Measurements from ENCODE around the gene MYO16. TPM values are rescaled to one million over a fixed set of nuclear protein-coding genes. Genes with fewer than 3 reads are reported as not detected.

The MYO16 gene
- total RNA-seq, 1 donor from 2014 or later, result not detected

DNA sequence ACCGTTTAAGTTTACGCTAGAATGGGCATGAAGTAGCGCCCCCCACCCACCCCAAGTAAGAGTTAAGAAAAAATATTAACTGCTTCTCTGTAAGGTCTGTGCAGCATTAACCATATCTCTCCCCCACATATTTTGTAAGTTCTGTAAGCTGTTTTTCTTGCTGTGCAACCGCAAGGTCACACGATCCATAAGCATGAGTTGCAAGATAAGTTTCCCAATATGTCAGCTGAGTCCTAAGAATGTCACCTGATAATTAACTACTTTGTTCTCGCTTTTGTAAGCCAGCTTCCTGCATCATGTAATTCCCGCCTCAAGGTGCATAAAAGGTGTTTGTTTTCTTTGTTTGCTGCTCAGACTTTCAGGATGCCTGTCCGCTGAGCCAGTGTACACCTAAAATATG, 187.0 kb downstream of the MYO16 start:
- intact Hi-C loops (cut with DNase I), result no loop called here
- no peak overlapping the region for H3K27ac ChIP-seq
- H3K9me3 ChIP-seq, result no peaks in the 10 kb centered on the region
- no peaks in the 10 kb centered on the region for H3K4me1 ChIP-seq
- no peak overlapping the region for H3K4me3 ChIP-seq
- H3K27me3 ChIP-seq, result no peaks in the 10 kb centered on the region
- H3K36me3 ChIP-seq, result no peaks in the 10 kb centered on the region
- no peak for DNase-seq (ENCODE audit: low spot score in 2 of 2)
- TF ChIP-seq, protein P1, sequence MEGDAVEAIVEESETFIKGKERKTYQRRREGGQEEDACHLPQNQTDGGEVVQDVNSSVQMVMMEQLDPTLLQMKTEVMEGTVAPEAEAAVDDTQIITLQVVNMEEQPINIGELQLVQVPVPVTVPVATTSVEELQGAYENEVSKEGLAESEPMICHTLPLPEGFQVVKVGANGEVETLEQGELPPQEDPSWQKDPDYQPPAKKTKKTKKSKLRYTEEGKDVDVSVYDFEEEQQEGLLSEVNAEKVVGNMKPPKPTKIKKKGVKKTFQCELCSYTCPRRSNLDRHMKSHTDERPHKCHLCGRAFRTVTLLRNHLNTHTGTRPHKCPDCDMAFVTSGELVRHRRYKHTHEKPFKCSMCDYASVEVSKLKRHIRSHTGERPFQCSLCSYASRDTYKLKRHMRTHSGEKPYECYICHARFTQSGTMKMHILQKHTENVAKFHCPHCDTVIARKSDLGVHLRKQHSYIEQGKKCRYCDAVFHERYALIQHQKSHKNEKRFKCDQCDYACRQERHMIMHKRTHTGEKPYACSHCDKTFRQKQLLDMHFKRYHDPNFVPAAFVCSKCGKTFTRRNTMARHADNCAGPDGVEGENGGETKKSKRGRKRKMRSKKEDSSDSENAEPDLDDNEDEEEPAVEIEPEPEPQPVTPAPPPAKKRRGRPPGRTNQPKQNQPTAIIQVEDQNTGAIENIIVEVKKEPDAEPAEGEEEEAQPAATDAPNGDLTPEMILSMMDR (IDR thresholded peaks at IDR 0.05), result no peak

DNA sequence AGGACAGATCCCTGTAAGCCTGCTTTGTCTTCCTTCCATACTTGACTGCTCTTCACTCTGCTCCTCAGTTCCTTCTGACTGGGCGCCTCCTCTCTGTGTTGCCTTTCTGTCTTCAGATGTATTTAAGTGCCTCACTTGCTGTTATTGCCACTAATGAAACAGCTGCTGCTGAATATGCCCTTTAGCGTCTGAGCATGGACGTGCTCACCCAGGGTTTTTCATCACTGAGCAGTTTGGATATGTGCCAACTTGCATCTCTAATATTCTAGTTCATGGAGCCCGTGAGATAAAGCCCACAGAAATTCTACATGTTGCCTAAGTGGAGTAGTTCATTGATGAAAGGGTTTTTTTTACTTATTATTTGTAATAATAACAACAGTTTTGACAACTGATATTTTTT, 198.2 kb downstream of the MYO16 start:
- H3K27ac ChIP-seq, result no peak overlapping the region
- no peak overlapping the region for H3K4me3 ChIP-seq
- H3K27me3 ChIP-seq, result no peaks in the 10 kb centered on the region
- intact Hi-C loops (cut with DNase I), result no loop called here
- no peaks in the 10 kb centered on the region for H3K4me1 ChIP-seq
- DNase-seq (ENCODE audit: low spot score in 2 of 2), result no peak
- TF ChIP-seq, protein P1 (IDR thresholded peaks at IDR 0.05), result no peak
- H3K9me3 ChIP-seq, result no peaks in the 10 kb centered on the region
- H3K36me3 ChIP-seq, result no peaks in the 10 kb centered on the region

DNA sequence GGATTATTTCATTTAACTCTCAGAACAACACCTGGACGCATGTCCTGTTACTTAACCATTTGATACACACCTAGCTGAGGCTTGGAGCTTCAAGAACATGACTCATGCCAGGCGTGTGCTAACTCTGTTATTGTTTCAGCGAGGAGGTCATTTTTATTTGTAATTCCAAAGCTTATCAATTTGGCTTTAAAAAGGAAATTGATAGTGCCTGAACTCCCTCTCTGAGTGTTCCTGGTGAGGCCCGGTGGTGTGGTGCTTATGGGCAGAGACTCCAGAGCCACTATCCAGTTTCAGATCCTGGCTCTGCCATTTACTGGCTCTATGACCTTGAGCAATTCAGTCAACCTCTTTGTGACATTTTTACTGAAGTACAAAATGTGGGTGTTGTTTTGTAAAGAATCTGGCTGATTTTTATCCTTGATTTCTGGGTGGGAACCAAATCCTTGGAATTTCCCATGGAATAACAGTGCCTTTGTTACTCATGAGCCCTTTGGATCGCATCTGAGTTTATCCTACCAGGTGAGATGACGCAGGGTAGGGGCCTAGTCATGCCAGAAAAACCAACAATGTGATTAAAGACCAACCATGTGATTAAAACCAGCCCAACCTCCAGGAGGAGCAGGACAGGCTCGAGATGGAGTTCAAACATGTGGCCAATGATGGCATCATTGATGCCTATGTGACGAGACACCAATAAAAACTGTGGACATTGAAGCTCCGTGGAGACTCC, 198.8 kb downstream of the MYO16 start:
- Histone ChIP-seq H3K4me3 (no peak overlapping the region), H3K27ac (no peak overlapping the region), H3K36me3 (no peaks in the 10 kb centered on the region), H3K4me1 (no peaks in the 10 kb centered on the region), H3K9me3 (no peaks in the 10 kb centered on the region), H3K27me3 (no peaks in the 10 kb centered on the region)
- intact Hi-C loops (cut with DNase I), result no loop called here
- no peak for DNase-seq (ENCODE audit: low spot score in 2 of 2)
- TF ChIP-seq, protein P1 (IDR thresholded peaks at IDR 0.05), result no peak

DNA sequence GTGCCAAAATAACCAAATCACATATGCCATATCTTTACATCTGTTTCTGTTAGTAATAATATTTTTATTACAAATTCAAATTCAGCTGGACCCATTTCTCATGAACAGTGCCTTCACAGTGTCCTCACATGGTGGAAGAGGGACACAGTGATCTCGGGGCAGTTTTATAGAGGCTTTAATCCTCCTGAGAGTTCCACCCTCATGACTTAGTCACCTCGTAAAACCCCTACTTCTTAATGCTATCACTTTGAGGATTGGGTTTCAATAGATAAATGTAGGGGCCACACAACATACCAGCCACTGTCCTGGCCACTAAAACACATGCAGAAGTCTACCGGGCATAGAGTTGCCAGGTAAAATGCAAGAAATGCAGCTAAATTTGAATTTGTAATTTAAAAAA, 201.5 kb downstream of the MYO16 start:
- H3K4me1 ChIP-seq, result no peaks in the 10 kb centered on the region
- H3K4me3 ChIP-seq, result no peak overlapping the region
- no peak overlapping the region for H3K27ac ChIP-seq
- TF ChIP-seq, protein P1 (IDR thresholded peaks at IDR 0.05), result no peak
- no peaks in the 10 kb centered on the region for H3K36me3 ChIP-seq
- H3K9me3 ChIP-seq, result no peaks in the 10 kb centered on the region
- intact Hi-C loops (cut with DNase I), result no loop called here
- DNase-seq (ENCODE audit: low spot score in 2 of 2), result no peak
- H3K27me3 ChIP-seq, result no peaks in the 10 kb centered on the region

DNA sequence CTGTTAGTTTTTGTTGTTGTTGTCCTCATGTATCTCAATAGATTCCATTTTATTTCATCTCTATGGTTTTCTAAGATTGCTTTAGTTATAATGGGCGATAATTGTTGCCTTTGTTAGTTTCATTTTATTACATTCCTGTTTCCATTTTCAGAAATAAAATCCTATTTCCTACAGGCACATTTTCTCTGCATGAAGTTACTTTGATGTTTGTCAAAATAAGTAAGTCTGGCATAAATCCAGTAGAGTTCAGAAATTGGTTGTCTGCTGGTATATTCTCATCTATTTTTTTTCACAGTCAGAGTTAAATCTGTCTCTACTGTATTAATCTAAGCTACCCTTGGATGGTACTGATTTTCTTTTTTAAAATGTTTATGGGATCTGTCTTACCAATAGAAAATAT, 204.1 kb downstream of the MYO16 start:
- Histone ChIP-seq H3K27ac (no peak overlapping the region), H3K4me3 (no peak overlapping the region), H3K9me3 (no peaks in the 10 kb centered on the region), H3K4me1 (no peaks in the 10 kb centered on the region), H3K36me3 (no peaks in the 10 kb centered on the region), H3K27me3 (no peaks in the 10 kb centered on the region)
- TF ChIP-seq, protein P1 (IDR thresholded peaks at IDR 0.05), result no peak
- intact Hi-C loops (cut with DNase I), result no loop called here
- DNase-seq (ENCODE audit: low spot score in 2 of 2), result no peak

DNA sequence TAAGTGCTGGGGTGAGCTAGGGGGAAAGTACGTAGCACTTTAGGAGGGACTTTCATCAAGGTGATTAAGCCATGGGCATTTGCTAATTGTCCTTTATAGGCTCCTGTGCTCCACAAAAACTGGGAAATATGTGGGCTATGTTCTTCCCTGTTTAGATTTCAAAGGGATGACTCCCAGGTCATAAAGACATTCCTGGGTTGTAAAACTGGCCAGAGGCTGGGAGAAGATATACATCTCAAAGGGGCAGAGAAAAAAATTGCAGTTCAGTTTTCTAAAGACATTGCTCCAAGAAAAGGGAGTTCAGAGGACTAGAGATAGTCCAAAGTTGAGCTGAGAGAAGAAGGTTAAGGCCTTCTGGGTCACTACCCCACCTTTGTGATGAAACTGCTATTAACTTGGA, 204.8 kb downstream of the MYO16 start:
- intact Hi-C loops (cut with DNase I), result no loop called here
- DNase-seq (ENCODE audit: low spot score in 2 of 2), result no peak
- TF ChIP-seq, protein P1 (IDR thresholded peaks at IDR 0.05), result no peak

More for the DNA sequence above, 204.8 kb downstream of the MYO16 start:
- Histone ChIP-seq H3K36me3 (no peaks in the 10 kb centered on the region), H3K27ac (no peak overlapping the region), H3K27me3 (no peaks in the 10 kb centered on the region), H3K4me1 (no peaks in the 10 kb centered on the region), H3K9me3 (no peaks in the 10 kb centered on the region), H3K4me3 (no peak overlapping the region)

Measured in ascending aorta (tissue), 2 donors.